Measurements from ENCODE around the gene LSM6.

LSM6 gene

DNA sequence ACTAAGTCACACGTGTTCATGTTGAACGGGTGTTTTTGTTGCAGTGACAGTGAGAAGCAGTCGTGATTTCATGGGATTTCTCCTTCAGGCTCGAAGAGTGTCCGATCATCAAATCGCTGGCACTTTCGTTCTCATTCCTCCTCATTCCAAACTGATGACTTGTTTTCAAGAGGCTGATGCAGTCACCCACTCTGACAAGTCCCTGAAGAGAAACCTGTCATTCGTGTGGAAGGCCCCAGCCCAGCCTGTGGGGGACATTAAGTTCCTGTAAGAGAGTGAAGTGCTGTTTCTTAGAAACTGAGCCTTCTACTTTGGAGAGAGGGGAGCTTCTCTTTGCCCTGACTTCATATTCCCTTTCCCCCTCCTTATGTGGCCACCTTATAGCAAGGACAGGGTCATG, 46.8 kb downstream of the LSM6 start:
- Histone ChIP-seq H3K27ac (no peak overlapping the region), H3K4me3 (no peak overlapping the region), H3K9me3 (ENCODE audit: low read depth, low read length) (no peaks in the 10 kb centered on the region), H3K9ac (ENCODE audit: insufficient read length) (no peak overlapping the region), H3K36me3 (ENCODE audit: insufficient read depth, low read length) (no peaks in the 10 kb centered on the region)
- TF ChIP-seq FOXP2 (optimal IDR thresholded peaks at IDR 0.05; ENCODE audit: control extremely low read depth, extremely low read length, insufficient read depth) (no peak), POLR2AphosphoS5 (IDR thresholded peaks at IDR 0.05; ENCODE audit: borderline replicate concordance, low read depth, low read length) (no peak), EZH2 (IDR thresholded peaks at IDR 0.05) (no peak)
- no peak for DNase-seq (ENCODE audit: low read depth, low spot score)

DNA sequence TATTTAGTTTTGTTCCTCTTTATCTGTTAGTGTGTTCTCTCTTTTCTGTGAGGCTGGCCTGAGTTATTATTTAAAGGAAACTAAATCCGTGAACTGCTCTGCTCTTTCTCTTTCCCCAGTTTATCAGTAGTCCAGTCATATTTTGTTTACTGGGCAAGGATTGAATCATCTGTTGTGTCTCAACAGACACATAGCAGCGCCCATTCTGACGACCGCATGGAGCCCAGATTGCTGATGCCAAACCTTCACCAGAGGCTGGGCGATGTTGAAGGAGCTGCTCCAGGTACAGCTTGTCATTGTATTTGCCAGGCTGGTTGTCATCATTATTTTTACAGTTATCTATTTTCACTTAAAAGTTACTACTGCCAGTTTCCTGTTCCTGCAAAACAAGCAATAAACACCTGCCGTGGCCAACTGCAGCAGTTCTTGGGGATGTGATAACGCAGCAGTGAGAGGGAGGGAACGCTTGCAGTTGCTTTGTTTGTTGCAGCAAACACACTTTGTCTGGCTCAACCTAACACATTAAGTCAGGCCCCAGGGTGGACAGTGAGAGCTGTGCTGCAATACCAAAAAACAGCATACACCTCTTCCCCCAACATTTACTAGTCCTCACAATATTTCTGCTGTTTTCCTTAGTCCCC, 48.9 kb downstream of the LSM6 start:
- no peaks in the 10 kb centered on the region for H3K36me3 ChIP-seq (ENCODE audit: insufficient read depth, low read length)
- no peak for DNase-seq (ENCODE audit: low read depth, low spot score)
- no peaks in the 10 kb centered on the region for H3K9me3 ChIP-seq (ENCODE audit: low read depth, low read length)
- TF ChIP-seq POLR2AphosphoS5 (IDR thresholded peaks at IDR 0.05; ENCODE audit: borderline replicate concordance, low read depth, low read length) (no peak), EZH2 (IDR thresholded peaks at IDR 0.05) (no peak), FOXP2 (optimal IDR thresholded peaks at IDR 0.05; ENCODE audit: control extremely low read depth, extremely low read length, insufficient read depth) (no peak)
- no peak overlapping the region for H3K27ac ChIP-seq
- no peak overlapping the region for H3K9ac ChIP-seq (ENCODE audit: insufficient read length)
- no peak overlapping the region for H3K4me3 ChIP-seq

DNA sequence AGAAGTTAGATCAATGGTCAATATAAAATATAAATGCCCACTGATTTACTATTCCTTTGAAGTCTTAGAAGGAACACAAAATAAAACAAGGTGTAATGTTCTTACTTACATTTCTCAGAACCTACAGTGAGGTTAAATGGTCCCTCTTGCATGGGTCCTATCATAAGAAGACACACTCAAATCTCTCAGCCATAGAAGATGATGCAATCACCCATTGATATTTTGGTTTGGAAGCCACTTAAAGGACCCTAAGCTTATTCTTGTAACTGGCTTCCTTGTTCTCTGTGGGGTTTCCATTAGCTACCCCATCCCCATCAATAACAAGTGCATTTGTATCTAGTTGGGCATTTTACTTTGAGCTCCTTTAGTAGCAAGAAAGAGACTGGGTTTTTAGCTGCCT, 53.9 kb downstream of the LSM6 start:
- Histone ChIP-seq H3K27ac (no peak overlapping the region), H3K36me3 (ENCODE audit: insufficient read depth, low read length) (no peaks in the 10 kb centered on the region), H3K4me3 (no peak overlapping the region), H3K9ac (ENCODE audit: insufficient read length) (no peak overlapping the region), H3K9me3 (ENCODE audit: low read depth, low read length) (no peaks in the 10 kb centered on the region)
- no peak for DNase-seq (ENCODE audit: low read depth, low spot score)
- TF ChIP-seq FOXP2 (optimal IDR thresholded peaks at IDR 0.05; ENCODE audit: control extremely low read depth, extremely low read length, insufficient read depth) (no peak), EZH2 (IDR thresholded peaks at IDR 0.05) (no peak), POLR2AphosphoS5 (IDR thresholded peaks at IDR 0.05; ENCODE audit: borderline replicate concordance, low read depth, low read length) (no peak)

DNA sequence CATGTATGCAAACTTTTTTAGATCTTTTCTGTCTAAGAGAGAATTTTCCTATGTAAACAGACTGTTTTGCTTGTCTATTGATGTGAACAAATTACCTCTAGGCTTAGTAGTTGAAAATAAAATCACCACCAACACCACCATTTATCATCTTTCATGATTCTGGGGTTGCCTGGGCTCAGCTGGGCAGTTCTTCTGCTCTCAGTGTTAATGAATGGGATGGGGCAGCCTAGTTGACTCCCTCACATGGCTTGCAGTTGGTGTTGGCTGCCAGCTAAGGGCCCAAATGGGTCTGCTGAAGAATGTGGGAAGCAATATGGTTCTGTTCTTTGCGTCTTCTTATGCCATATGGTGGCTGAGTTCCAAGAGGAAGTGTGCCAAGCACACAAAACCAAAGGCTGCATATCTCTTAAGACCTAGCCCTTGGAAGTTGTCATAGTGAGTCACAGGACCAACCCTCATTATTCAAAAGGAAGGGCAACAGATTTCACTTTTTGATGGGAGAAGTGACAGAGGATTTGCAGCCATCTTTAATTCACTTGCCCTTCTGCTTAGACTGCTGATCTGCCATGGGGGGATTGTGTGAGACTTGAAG, 56.7 kb downstream of the LSM6 start:
- Histone ChIP-seq H3K9me3 (ENCODE audit: low read depth, low read length) (no peaks in the 10 kb centered on the region), H3K4me3 (no peak overlapping the region), H3K36me3 (ENCODE audit: insufficient read depth, low read length) (no peaks in the 10 kb centered on the region), H3K27ac (no peak overlapping the region), H3K9ac (ENCODE audit: insufficient read length) (no peak overlapping the region)
- DNase-seq (ENCODE audit: low read depth, low spot score): no peak
- TF ChIP-seq EZH2 (IDR thresholded peaks at IDR 0.05) (no peak), FOXP2 (optimal IDR thresholded peaks at IDR 0.05; ENCODE audit: control extremely low read depth, extremely low read length, insufficient read depth) (no peak), POLR2AphosphoS5 (IDR thresholded peaks at IDR 0.05; ENCODE audit: borderline replicate concordance, low read depth, low read length) (no peak)

DNA sequence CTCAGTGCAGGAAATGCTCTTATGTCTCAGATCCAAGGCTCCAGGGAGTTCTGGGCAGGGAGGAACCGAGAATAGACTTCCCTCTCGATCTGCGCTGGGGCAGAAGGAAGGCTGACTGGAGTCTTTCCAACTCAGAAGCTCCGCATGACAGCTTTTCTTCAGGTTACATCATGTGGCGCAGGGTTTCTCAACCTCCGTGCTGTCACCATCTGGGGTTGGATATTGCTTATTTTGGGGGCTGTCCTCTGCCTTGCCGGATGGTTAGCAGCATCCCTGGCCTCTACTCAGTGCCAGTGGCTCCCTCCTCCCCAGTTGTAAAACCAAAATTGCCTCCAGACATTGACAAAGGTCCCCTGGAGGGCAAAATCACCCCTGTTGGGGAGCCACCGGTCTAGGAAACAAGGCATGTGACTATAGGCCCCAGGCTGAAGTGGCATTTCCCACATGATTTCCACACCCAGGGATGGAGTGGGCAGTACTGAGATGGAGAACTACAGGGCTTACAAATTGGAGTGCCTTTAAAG, 60.2 kb downstream of the LSM6 start:
- DNase-seq (ENCODE audit: low read depth, low spot score): no peak
- peak overlapping the region; percentile 49 for H3K27ac ChIP-seq

DNA sequence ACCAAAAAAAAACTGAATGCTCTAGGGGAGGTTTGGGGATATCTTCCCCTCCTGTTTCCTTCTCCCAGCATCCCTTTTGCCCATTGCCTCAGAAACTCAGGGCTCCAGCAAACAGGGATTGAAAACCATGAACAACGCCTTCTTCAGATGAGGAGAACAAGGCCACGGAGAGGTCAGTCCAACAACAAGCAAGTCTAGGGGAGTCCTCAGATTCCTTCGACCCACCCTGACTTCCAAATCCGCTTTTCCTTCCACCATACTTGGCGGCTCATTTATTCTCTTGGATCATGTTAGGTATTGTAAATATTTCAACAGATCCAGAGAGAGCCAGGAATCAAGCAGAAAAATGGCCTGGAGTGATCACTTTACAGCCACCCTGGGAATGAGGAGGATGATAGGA, 60.7 kb downstream of the LSM6 start:
- H3K4me3 ChIP-seq: no peak overlapping the region
- H3K9me3 ChIP-seq (ENCODE audit: low read depth, low read length): no peaks in the 10 kb centered on the region
- no peak overlapping the region for H3K9ac ChIP-seq (ENCODE audit: insufficient read length)
- no peaks in the 10 kb centered on the region for H3K36me3 ChIP-seq (ENCODE audit: insufficient read depth, low read length)
- TF ChIP-seq EZH2 (IDR thresholded peaks at IDR 0.05) (no peak), FOXP2 (optimal IDR thresholded peaks at IDR 0.05; ENCODE audit: control extremely low read depth, extremely low read length, insufficient read depth) (no peak), POLR2AphosphoS5 (IDR thresholded peaks at IDR 0.05; ENCODE audit: borderline replicate concordance, low read depth, low read length) (no peak)
- no peak overlapping the region for H3K27ac ChIP-seq
- no peak for DNase-seq (ENCODE audit: low read depth, low spot score)

More for the DNA sequence above, 60.2 kb downstream of the LSM6 start:
- no peak overlapping the region for H3K4me3 ChIP-seq
- H3K9ac ChIP-seq (ENCODE audit: insufficient read length): no peak overlapping the region
- H3K9me3 ChIP-seq (ENCODE audit: low read depth, low read length): no peaks in the 10 kb centered on the region
- H3K36me3 ChIP-seq (ENCODE audit: insufficient read depth, low read length): no peaks in the 10 kb centered on the region
- TF ChIP-seq EZH2 (IDR thresholded peaks at IDR 0.05): no peak
- no peak for TF ChIP-seq POLR2AphosphoS5 (IDR thresholded peaks at IDR 0.05; ENCODE audit: borderline replicate concordance, low read depth, low read length)
- TF ChIP-seq FOXP2 (optimal IDR thresholded peaks at IDR 0.05; ENCODE audit: control extremely low read depth, extremely low read length, insufficient read depth): no peak

DNA sequence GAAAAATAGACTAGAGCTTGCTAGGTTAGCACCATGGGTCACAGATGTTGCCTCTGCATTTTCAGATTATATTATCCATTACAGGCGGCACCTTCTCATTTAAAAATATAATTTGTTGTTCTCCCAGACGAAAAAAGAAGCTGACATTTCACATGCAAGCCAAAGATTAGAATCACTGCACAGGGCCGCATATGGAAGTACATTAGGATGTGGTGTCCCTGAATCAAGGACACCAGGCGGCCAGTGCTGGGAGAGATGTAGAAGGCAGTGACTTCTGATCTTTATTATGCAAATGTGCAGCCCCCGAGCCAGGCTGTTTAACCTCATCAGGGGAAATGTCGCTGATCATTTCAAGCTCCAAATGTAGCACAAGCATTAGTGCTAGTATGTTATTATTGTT, 61.6 kb downstream of the LSM6 start:
- no peak for DNase-seq (ENCODE audit: low read depth, low spot score)
- H3K27ac ChIP-seq: no peak overlapping the region
- no peak for TF ChIP-seq EZH2 (IDR thresholded peaks at IDR 0.05)
- TF ChIP-seq POLR2AphosphoS5 (IDR thresholded peaks at IDR 0.05; ENCODE audit: borderline replicate concordance, low read depth, low read length): no peak
- no peak for TF ChIP-seq FOXP2 (optimal IDR thresholded peaks at IDR 0.05; ENCODE audit: control extremely low read depth, extremely low read length, insufficient read depth)
- no peak overlapping the region for H3K4me3 ChIP-seq
- H3K9me3 ChIP-seq (ENCODE audit: low read depth, low read length): no peaks in the 10 kb centered on the region
- no peak overlapping the region for H3K9ac ChIP-seq (ENCODE audit: insufficient read length)
- H3K36me3 ChIP-seq (ENCODE audit: insufficient read depth, low read length): no peaks in the 10 kb centered on the region

DNA sequence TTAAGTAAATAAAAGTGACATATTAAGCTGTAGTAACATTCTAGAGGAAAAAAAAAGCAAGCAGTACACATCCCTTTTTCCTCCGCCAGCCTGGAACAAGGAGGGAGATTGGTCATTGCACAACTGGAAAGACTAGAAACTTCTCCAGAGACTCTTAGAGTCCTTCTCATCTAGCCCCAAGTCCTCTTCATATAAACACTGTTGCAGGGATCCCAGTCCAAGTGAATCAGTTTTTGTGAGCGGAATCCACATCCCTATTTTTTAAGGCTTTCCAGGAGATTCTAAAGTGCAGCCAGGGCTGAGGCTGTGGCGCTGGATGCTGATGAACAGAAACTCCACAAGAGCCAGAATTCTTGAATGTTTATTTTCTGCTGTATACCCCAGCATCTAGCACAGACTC, 62.6 kb downstream of the LSM6 start:
- H3K9ac ChIP-seq (ENCODE audit: insufficient read length): no peak overlapping the region
- H3K4me3 ChIP-seq: no peak overlapping the region
- H3K27ac ChIP-seq: no peak overlapping the region
- H3K9me3 ChIP-seq (ENCODE audit: low read depth, low read length): no peaks in the 10 kb centered on the region
- DNase-seq (ENCODE audit: low read depth, low spot score): no peak
- no peaks in the 10 kb centered on the region for H3K36me3 ChIP-seq (ENCODE audit: insufficient read depth, low read length)
- TF ChIP-seq FOXP2 (optimal IDR thresholded peaks at IDR 0.05; ENCODE audit: control extremely low read depth, extremely low read length, insufficient read depth) (no peak), EZH2 (IDR thresholded peaks at IDR 0.05) (no peak), POLR2AphosphoS5 (IDR thresholded peaks at IDR 0.05; ENCODE audit: borderline replicate concordance, low read depth, low read length) (no peak)
